ENCODE results near the gene PLCL1.

- no peak for TF ChIP-seq POLR2A (IDR thresholded peaks at IDR 0.05)
- TF ChIP-seq CTCF (IDR thresholded peaks at IDR 0.05), result no peak
Observed at GRCh38 chr2:198045227-198045626, 240.8 kb downstream of the PLCL1 start.

Measured in adrenal gland (tissue), 5 donors.